ENCODE measurements around the gene CYFIP2.

Gene CYFIP2

GRCh38 chr5:157348049-157348400, 82.1 kb downstream of the CYFIP2 start:
- Histone ChIP-seq H3K36me3 (peaks cover 16% of the 10 kb centered on the region), H3K27ac (no peak overlapping the region), H3K9me3 (ENCODE audit: severe bottlenecking) (no peaks in the 10 kb centered on the region), H3K27me3 (ENCODE audit: insufficient read depth, low read depth, severe bottlenecking) (no peaks in the 10 kb centered on the region), H3K4me3 (ENCODE audit: low read depth, low read length) (no peak overlapping the region)
- no peak for DNase-seq
- TF ChIP-seq CTCF (IDR thresholded peaks at IDR 0.05; ENCODE audit: low read depth, low read length): no peak

- H3K9me3 ChIP-seq (ENCODE audit: severe bottlenecking): no peaks in the 10 kb centered on the region
- no peak for DNase-seq
- no peak for TF ChIP-seq CTCF (IDR thresholded peaks at IDR 0.05; ENCODE audit: low read depth, low read length)
- no peaks in the 10 kb centered on the region for H3K27me3 ChIP-seq (ENCODE audit: insufficient read depth, low read depth, severe bottlenecking)
- 0 out of 2 replicates have a peak, but pooled peaks cover 4% of the 10 kb centered on the region for H3K36me3 ChIP-seq
- H3K4me3 ChIP-seq (ENCODE audit: low read depth, low read length): no peak overlapping the region
- no peak overlapping the region for H3K27ac ChIP-seq
These were observed 85.2 kb downstream of the CYFIP2 start for GRCh38 chr5:157350939-157351801.

- Histone ChIP-seq H3K4me3 (ENCODE audit: low read depth, low read length) (no peak overlapping the region), H3K9me3 (ENCODE audit: severe bottlenecking) (no peaks in the 10 kb centered on the region), H3K27me3 (ENCODE audit: insufficient read depth, low read depth, severe bottlenecking) (no peaks in the 10 kb centered on the region), H3K36me3 (peaks cover under 1% of the 10 kb centered on the region; the same call in 1 of the 2 replicates), H3K27ac (no peak overlapping the region)
- no peak for DNase-seq
- no peak for TF ChIP-seq CTCF (IDR thresholded peaks at IDR 0.05; ENCODE audit: low read depth, low read length)
These were observed 85.8 kb downstream of the CYFIP2 start for GRCh38 chr5:157351802-157352092.

- Histone ChIP-seq H3K4me3 (ENCODE audit: low read depth, low read length) (no peak overlapping the region), H3K36me3 (no peaks in the 10 kb centered on the region; the same call in 1 of the 2 replicates), H3K9me3 (ENCODE audit: severe bottlenecking) (no peaks in the 10 kb centered on the region), H3K27me3 (ENCODE audit: insufficient read depth, low read depth, severe bottlenecking) (no peaks in the 10 kb centered on the region), H3K27ac (no peak overlapping the region)
- TF ChIP-seq CTCF (IDR thresholded peaks at IDR 0.05; ENCODE audit: low read depth, low read length): no peak
- DNase-seq: peak; percentile 75
These were observed 86.9 kb downstream of the CYFIP2 start for GRCh38 chr5:157352756-157353340.

- Histone ChIP-seq H3K36me3 (peaks cover 5% of the 10 kb centered on the region; the same call in 1 of the 2 replicates), H3K9me3 (ENCODE audit: severe bottlenecking) (no peaks in the 10 kb centered on the region), H3K27me3 (ENCODE audit: insufficient read depth, low read depth, severe bottlenecking) (no peaks in the 10 kb centered on the region), H3K4me3 (ENCODE audit: low read depth, low read length) (no peak overlapping the region), H3K27ac (no peak overlapping the region)
- peak; percentile 62 for TF ChIP-seq CTCF (IDR thresholded peaks at IDR 0.05; ENCODE audit: low read depth, low read length)
- peak; percentile 17 for DNase-seq
These were observed 88.9 kb downstream of the CYFIP2 start for GRCh38 chr5:157354800-157355199.
